Upper lobe of left lung (tissue), 4 donors: ENCODE data around the gene CCL28.

Experiments used
- CTCF ChIP-seq, 6 experiments: fragments of 450-650 bp in 4 of 6; fragments of 200-600 bp in 2 of 6; sonication (generic) in 2 of 6; IDR thresholded peaks; one replicate each; pipeline ENCODE4 v1.5.1; 2016 to 2019; ENCODE audit warnings: antibody characterized with exemption in 6 of 6
- EP300 ChIP-seq, 4 donors: sonication (generic); formaldehyde crosslinking; IDR thresholded peaks; one replicate each; pipeline ENCODE4 v1.5.1; 2017; ENCODE audit warnings: antibody characterized with exemption in 4 of 4, control low read depth in 2 of 4
- POLR2A ChIP-seq, 4 donors: fragments of 450-650 bp; IDR thresholded peaks; one replicate each; pipeline ENCODE4 v1.5.1; 2016 to 2017; ENCODE audit warnings: antibody characterized with exemption in 4 of 4, mild to moderate bottlenecking in 2 of 4
- POLR2AphosphoS5 ChIP-seq, 2 donors: sonication (generic); formaldehyde crosslinking; IDR thresholded peaks; one replicate each; pipeline ENCODE4 v1.5.1; 2017; ENCODE audit warnings: antibody characterized with exemption in 2 of 2

DNA sequence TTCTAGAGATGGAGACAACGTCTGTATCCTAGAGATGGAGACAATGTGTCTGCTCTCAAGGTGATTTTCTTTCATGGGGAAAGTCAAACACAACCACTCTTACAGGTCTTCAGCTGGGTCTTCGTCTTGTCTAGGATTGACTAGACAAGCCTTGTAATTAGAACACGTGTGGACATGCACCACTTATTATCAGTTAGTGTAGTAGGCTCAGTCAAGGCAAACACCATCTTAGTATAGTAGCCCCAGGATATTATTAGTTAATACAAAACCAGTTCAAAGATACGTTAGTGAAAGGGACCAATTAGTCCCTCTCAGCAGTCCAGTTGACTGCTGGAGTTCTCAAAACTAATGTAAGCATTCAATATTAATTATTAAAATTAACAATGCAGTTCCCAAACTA, 15.1 kb upstream of the CCL28 start:
- TF ChIP-seq EP300 (IDR thresholded peaks at IDR 0.05) (no peak), CTCF (IDR thresholded peaks at IDR 0.05) (no peak), POLR2A (IDR thresholded peaks at IDR 0.05) (no peak), POLR2AphosphoS5 (IDR thresholded peaks at IDR 0.05) (no peak)
